RPMI7951 (cell line): Measurements from ENCODE around the gene PCF11. TPM values are rescaled to one million over a fixed set of nuclear protein-coding genes. Genes with fewer than 3 reads are reported as not detected.
"Not testable (repeated sequence)": the region's sequence is repeated elsewhere in the genome, so short reads cannot be mapped to it uniquely, and the experiment has no call there.

Experiments used
- DNase-seq: peaks from one replicate; pipeline ENCODE4 v3.0.0-alpha.2; 2012; ENCODE audit warnings: low read depth
- total RNA-seq: library from RNA; depleted of rRNA; stranded (reverse); fragments of >200 nt; shearing (Covaris generic); gene quantifications from 2 replicates; pipeline ENCODE4 v1.2.3, GENCODE V29; 2014; rRNA removed

Gene PCF11
- total RNA-seq, 1 experiment from 2014 or later = 18.9 TPM

GRCh38 chr11:83193315-83194280 lies 36.7 kb downstream of the PCF11 start, which contains the start of gene ANKRD42:
Gene ANKRD42 (plus strand): TSS chr11:83193712. CDS start chr11:83194671, 959 bp downstream.
- DNase-seq = peak; percentile 95

GRCh38 chr11:83194281-83195142 lies 37.6 kb downstream of the PCF11 start:
- peak; percentile 78 for DNase-seq

- peak; percentile 2 for DNase-seq
Measured at GRCh38 chr11:83195143-83195466, 38.2 kb downstream of the PCF11 start.

- no peak for DNase-seq
Measured at GRCh38 chr11:83195649-83196048, 38.7 kb downstream of the PCF11 start.

GRCh38 chr11:83200035-83200434 lies 43.1 kb downstream of the PCF11 start:
- no peak for DNase-seq

GRCh38 chr11:83205608-83206185 lies 48.8 kb downstream of the PCF11 start:
- no peak for DNase-seq

- no peak for DNase-seq
Measured at GRCh38 chr11:83206221-83206620, 49.3 kb downstream of the PCF11 start.

- not testable (repeated sequence) for DNase-seq
Measured at GRCh38 chr11:83206771-83207382, 49.9 kb downstream of the PCF11 start.

- DNase-seq = peak; percentile 8
Measured at GRCh38 chr11:83219095-83219494, 62.2 kb downstream of the PCF11 start.

GRCh38 chr11:83220260-83220659 lies 63.3 kb downstream of the PCF11 start:
- DNase-seq = peak; percentile 67

- no peak for DNase-seq
Measured at GRCh38 chr11:83221694-83222093, 64.8 kb downstream of the PCF11 start.

GRCh38 chr11:83222499-83222898 lies 65.6 kb downstream of the PCF11 start:
- DNase-seq = no peak

GRCh38 chr11:83223457-83223856 lies 66.5 kb downstream of the PCF11 start:
- no peak for DNase-seq

- DNase-seq = no peak
Measured at GRCh38 chr11:83235825-83236224, 78.9 kb downstream of the PCF11 start.

Other genes with a start within 250 kb of the PCF11 start
- 15.9 and 16.0 TPM in 2 replicates for gene RAB30, start 85.2 kb upstream of the PCF11 start, total RNA-seq
- gene ANKRD42, start 36.6 kb downstream of the PCF11 start, total RNA-seq = 4.5 and 5.8 TPM in 2 replicates
- gene CCDC90B, start 129.2 kb downstream of the PCF11 start, total RNA-seq = 71.1 and 72.8 TPM in 2 replicates